Muscle of leg (tissue), 11 donors: Measurements from ENCODE around the gene ANO2. TPM values are rescaled to one million over a fixed set of nuclear protein-coding genes. Genes with fewer than 3 reads are reported as not detected.

Experiments
- DNase-seq: peaks from one replicate; pipeline ENCODE4 v3.0.0; 2013
- H3K27ac ChIP-seq: one replicate; pipeline ENCODE4 v1.5.1; 2013; ENCODE audit warnings: mild to moderate bottlenecking, low read length, control low read depth
- H3K27me3 ChIP-seq: one replicate; pipeline ENCODE4 v1.6.1; 2013; ENCODE audit warnings: low read length; ENCODE audit not compliant: control insufficient read depth, insufficient read depth
- H3K36me3 ChIP-seq: one replicate; pipeline ENCODE4 v1.6.1; 2013; ENCODE audit warnings: low read length; ENCODE audit not compliant: control insufficient read depth, insufficient read depth
- H3K4me1 ChIP-seq: one replicate; pipeline ENCODE4 v1.6.1; 2013; ENCODE audit warnings: low read length; ENCODE audit not compliant: control insufficient read depth, insufficient read depth
- H3K4me3 ChIP-seq: one replicate; pipeline ENCODE4 v1.5.1; 2013; ENCODE audit warnings: low read length, control low read depth
- H3K9me3 ChIP-seq: replicated peaks from 2 replicates; pipeline ENCODE4 v1.6.1; 2013; ENCODE audit warnings: low read depth, low read length; ENCODE audit not compliant: control insufficient read depth
- WGBS: methylation state at CpG from one replicate; pipeline ENCODE4 v1.1.5; 2013; ENCODE audit warnings: missing lambda C conversion rate; ENCODE audit not compliant: insufficient coverage; 5-methylcytosine and 5-hydroxymethylcytosine counted together
- polyA plus RNA-seq, 8 donors: library from polyadenylated mRNA; unstranded; fragments of 120-200 nt; gene quantifications; one replicate each; pipeline versions ENCODE4 v1.2.1 to v1.2.3, GENCODE V29; 2013; ENCODE audit warnings: inconsistent platforms in 1 of 8, low replicate concordance in 1 of 8; ENCODE audit not compliant: insufficient read length in 8 of 8, insufficient read depth in 1 of 8
- total RNA-seq: library from RNA; stranded (reverse); fragments of 120-200 nt; gene quantifications from one replicate; pipeline ENCODE4 v1.2.4, GENCODE V29; 2013

The ANO2 gene
- total and polyA plus RNA-seq, 9 donors: 2.5 to 5.9 (median 3.5) TPM

GRCh38 chr12:5806371-5807089 is 138.5 kb downstream of the ANO2 start:
- no peaks in the 10 kb centered on the region for H3K9me3 ChIP-seq
- H3K36me3 ChIP-seq: no peaks in the 10 kb centered on the region
- H3K27me3 ChIP-seq: peaks cover 3% of the 10 kb centered on the region
- 69% methylated on average over 7 of the region's 10 CpGs for WGBS
- H3K27ac ChIP-seq: no peak overlapping the region
- H3K4me3 ChIP-seq: no peak overlapping the region
- DNase-seq: peak; percentile 62
- H3K4me1 ChIP-seq: peaks cover 16% of the 10 kb centered on the region

GRCh38 chr12:5803532-5803931 is 141.5 kb downstream of the ANO2 start:
- H3K4me1 ChIP-seq: peaks cover 16% of the 10 kb centered on the region
- H3K27ac ChIP-seq: no peak overlapping the region
- H3K27me3 ChIP-seq: peaks cover 5% of the 10 kb centered on the region
- H3K36me3 ChIP-seq: no peaks in the 10 kb centered on the region
- no peak for DNase-seq
- no peak overlapping the region for H3K4me3 ChIP-seq
- H3K9me3 ChIP-seq: no peaks in the 10 kb centered on the region
- 95% methylated on average over 3 of the region's 7 CpGs for WGBS

- no peak overlapping the region for H3K27ac ChIP-seq
- H3K9me3 ChIP-seq: no peaks in the 10 kb centered on the region
- WGBS: 59% methylated on average over 11 of the region's 12 CpGs
- peaks cover 6% of the 10 kb centered on the region for H3K4me1 ChIP-seq
- peaks cover 5% of the 10 kb centered on the region for H3K27me3 ChIP-seq
- H3K4me3 ChIP-seq: no peak overlapping the region
- no peaks in the 10 kb centered on the region for H3K36me3 ChIP-seq
- DNase-seq: peak; percentile 29
Observed at GRCh38 chr12:5798242-5799015, 146.6 kb downstream of the ANO2 start.

GRCh38 chr12:5797661-5798060 is 147.4 kb downstream of the ANO2 start:
- H3K27me3 ChIP-seq: peaks cover 2% of the 10 kb centered on the region
- H3K4me1 ChIP-seq: peaks cover under 1% of the 10 kb centered on the region
- 90% methylated on average over 6 of the region's 9 CpGs for WGBS
- no peaks in the 10 kb centered on the region for H3K9me3 ChIP-seq
- H3K4me3 ChIP-seq: no peak overlapping the region
- no peak overlapping the region for H3K27ac ChIP-seq
- H3K36me3 ChIP-seq: no peaks in the 10 kb centered on the region
- no peak for DNase-seq

- H3K9me3 ChIP-seq: no peaks in the 10 kb centered on the region
- DNase-seq: no peak
- H3K36me3 ChIP-seq: no peaks in the 10 kb centered on the region
- WGBS: 81% methylated on average over 7 of the region's 8 CpGs
- H3K27ac ChIP-seq: no peak overlapping the region
- H3K27me3 ChIP-seq: peaks cover 2% of the 10 kb centered on the region
- no peak overlapping the region for H3K4me3 ChIP-seq
- no peaks in the 10 kb centered on the region for H3K4me1 ChIP-seq
Observed at GRCh38 chr12:5796959-5797225, 148.2 kb downstream of the ANO2 start.

- DNase-seq: peak; percentile 50
- 53% methylated on average over 8 of the region's 14 CpGs for WGBS
- peaks cover 2% of the 10 kb centered on the region for H3K27me3 ChIP-seq
Observed at GRCh38 chr12:5796171-5796958, 148.7 kb downstream of the ANO2 start.

GRCh38 chr12:5794156-5794555 is 150.9 kb downstream of the ANO2 start:
- H3K27ac ChIP-seq: no peak overlapping the region
- peak; percentile 56 for DNase-seq

More at GRCh38 chr12:5796171-5796958, 148.7 kb downstream of the ANO2 start:
- no peak overlapping the region for H3K27ac ChIP-seq
- no peak overlapping the region for H3K4me3 ChIP-seq
- no peaks in the 10 kb centered on the region for H3K36me3 ChIP-seq
- H3K9me3 ChIP-seq: no peaks in the 10 kb centered on the region
- H3K4me1 ChIP-seq: no peaks in the 10 kb centered on the region

GRCh38 chr12:5792343-5792742 is 152.7 kb downstream of the ANO2 start:
- H3K4me3 ChIP-seq: no peak overlapping the region
- H3K9me3 ChIP-seq: no peaks in the 10 kb centered on the region
- H3K27ac ChIP-seq: no peak overlapping the region
- DNase-seq: no peak
- 7% methylated on average over 2 of the region's 5 CpGs for whole genome bisulfite sequencing
- H3K4me1 ChIP-seq: no peaks in the 10 kb centered on the region
- H3K36me3 ChIP-seq: no peaks in the 10 kb centered on the region
- H3K27me3 ChIP-seq: peaks cover 2% of the 10 kb centered on the region

More at GRCh38 chr12:5794156-5794555, 150.9 kb downstream of the ANO2 start:
- no peaks in the 10 kb centered on the region for H3K36me3 ChIP-seq
- H3K4me1 ChIP-seq: no peaks in the 10 kb centered on the region
- no peak overlapping the region for H3K4me3 ChIP-seq
- 34% methylated on average over 4 of the region's 4 CpGs for WGBS
- H3K9me3 ChIP-seq: no peaks in the 10 kb centered on the region
- H3K27me3 ChIP-seq: no peaks in the 10 kb centered on the region

GRCh38 chr12:5789469-5789968 is 155.5 kb downstream of the ANO2 start:
- Histone ChIP-seq H3K27ac (no peak overlapping the region), H3K27me3 (peaks cover 2% of the 10 kb centered on the region), H3K9me3 (no peaks in the 10 kb centered on the region), H3K4me3 (no peak overlapping the region), H3K4me1 (peaks cover 6% of the 10 kb centered on the region), H3K36me3 (no peaks in the 10 kb centered on the region)
- WGBS: 92% methylated on average over 2 of the region's 7 CpGs
- DNase-seq: no peak

GRCh38 chr12:5787828-5788227 is 157.2 kb downstream of the ANO2 start:
- Histone ChIP-seq H3K27me3 (peaks cover 2% of the 10 kb centered on the region), H3K4me3 (no peak overlapping the region), H3K36me3 (no peaks in the 10 kb centered on the region), H3K4me1 (peaks cover 6% of the 10 kb centered on the region), H3K27ac (no peak overlapping the region), H3K9me3 (no peaks in the 10 kb centered on the region)
- WGBS: 97% methylated on average over 5 of the region's 5 CpGs
- no peak for DNase-seq
